Non-pigmented ciliary epithelial cell (primary cell): ENCODE measurements around the gene CTU2.

ENCODE experiments used
- DNase-seq: peaks from one replicate; pipeline ENCODE4 v3.0.0-alpha.2; 2010; ENCODE audit warnings: low read depth

Gene CTU2

DNA sequence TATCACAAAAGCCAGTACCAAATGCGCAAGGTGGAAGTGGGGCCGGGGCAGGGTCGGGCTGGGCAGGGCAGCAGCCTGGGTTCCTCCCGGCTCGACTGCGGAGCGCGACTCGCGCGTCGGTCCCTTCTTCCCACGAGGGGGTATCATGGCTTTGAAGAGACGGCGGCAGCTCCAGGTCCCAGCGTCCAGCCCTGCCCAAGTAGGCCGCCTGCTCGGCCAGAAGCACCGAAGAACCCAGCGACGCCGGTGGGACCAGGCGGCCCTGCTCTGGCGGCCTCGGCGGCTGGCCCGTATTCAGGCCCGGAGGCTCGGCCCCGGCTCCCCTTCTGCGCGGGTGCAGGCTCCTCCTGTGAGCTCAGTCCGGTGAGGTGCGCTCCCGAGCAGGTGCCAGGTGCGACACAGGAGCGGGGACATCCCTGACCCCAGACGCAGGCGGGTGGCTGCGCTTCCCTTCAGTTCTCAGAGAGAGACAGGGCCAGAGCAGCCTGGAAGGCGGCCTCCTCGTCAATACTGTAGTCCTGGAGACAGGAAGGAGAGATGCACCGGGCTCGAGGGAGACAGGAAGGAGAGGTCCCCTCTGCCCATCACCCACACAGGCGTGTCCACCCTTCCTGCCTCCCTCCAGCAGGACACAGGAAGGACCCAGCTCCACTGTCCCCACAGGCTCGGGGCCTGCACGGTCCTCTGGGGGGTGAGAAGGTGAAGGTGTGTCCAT lies 9.0 kb upstream of the CTU2 start:
- no peak for DNase-seq

DNA sequence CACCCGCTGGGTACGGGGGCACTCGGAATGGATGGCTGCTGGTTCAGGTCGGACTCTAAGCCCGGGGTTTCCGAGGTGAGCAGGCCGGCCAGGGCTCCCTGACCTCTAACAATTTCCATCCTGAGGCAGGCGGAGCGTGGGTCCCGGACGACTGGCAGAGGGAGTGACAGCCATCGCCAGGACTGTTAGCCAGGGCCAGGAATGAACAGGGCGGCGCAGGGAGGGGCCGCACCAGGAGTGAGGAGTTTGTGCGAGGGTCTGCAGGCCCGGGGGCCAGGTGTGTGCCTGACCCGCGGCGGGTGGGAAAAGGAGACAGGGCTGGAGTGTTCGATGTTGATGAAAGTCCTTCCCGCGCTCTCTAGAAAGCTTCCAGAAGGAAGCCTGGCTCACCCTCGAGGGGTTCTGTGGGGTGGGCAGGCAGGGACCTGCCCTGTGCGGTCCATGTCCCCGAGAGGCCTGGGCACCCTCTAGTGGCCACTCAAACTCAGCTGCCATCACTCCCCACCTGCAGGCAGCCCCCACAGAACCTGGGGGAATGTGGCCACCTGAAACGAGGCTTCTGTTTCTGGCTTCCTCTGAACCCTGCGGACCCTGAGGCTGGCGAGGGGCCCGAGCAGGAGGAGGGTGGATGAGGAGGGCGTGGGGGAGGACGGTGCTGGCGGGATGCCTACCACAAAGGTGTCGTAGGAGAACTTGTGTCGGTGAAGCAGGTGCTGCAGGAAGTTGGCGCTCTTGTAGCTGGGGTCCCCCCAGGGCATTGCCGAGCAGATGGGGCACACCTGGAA lies 8.3 kb upstream of the CTU2 start:
- DNase-seq: no peak

GRCh38 chr16:88698646-88699045 lies 7.7 kb upstream of the CTU2 start:
- DNase-seq: no peak

DNA sequence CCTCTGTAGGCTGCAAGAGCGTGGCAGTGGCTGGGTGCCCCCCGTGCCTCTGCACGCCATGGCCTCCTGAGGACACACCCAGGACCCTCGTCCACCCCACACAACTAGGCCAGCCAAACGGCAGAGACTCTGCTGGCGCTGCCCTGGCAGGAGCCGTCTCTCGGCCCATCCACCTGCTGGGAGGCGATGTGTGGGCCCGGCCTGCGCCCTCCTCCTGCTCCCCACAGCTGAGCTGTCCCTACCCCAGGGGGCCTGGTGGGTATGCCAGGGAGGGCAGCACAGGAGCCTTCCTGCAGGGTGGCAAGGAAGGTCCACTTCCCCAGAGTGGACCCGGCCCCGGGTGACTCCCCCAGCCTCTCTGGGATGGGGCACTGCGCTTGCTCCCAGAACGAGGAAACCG lies 7.1 kb upstream of the CTU2 start:
- DNase-seq: no peak

- no peak for DNase-seq
Observed at GRCh38 chr16:88700322-88700635, 6.0 kb upstream of the CTU2 start.

DNA sequence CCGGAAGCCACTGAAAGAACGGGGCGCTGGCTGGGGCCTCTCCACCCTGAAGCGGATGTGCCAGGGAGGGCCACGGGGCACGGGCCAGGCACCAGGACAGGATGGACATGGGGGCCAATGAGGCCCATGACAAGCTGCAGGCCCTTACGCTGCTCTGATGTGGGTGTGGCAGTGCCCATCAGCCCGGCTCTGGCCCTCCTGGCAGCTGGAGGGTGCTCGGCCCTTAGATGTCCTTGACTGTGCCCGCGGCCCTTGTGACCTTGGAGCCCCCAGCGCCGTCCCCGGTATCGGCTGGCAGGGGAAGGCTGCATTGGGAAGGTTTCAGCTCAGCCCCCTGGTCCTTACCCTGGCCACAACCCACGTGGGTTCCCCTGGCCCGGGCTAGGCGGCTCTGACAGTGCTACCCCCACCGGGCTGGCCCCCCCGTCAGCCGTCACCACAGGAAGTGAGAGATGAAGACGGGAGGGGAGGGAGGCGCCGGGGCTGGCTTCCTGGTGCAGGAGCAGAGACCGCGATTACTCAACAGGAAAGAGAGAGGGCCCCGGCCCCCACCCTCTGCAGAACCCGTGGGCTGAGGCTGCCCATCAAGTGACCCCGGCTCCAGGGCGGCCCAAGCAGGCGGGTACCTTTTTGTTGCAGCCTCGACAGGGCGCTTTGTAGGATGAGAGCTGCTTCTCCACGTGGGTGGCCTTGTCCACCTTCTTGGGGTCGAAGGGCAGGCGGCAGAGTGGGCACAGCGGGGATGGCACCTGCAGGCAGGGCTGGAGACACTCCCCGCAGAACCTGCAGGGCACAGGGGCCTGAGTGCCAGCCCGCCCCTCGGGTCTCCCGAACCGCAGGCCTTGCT lies 5.4 kb upstream of the CTU2 start:
- DNase-seq: peak; percentile 71

DNA sequence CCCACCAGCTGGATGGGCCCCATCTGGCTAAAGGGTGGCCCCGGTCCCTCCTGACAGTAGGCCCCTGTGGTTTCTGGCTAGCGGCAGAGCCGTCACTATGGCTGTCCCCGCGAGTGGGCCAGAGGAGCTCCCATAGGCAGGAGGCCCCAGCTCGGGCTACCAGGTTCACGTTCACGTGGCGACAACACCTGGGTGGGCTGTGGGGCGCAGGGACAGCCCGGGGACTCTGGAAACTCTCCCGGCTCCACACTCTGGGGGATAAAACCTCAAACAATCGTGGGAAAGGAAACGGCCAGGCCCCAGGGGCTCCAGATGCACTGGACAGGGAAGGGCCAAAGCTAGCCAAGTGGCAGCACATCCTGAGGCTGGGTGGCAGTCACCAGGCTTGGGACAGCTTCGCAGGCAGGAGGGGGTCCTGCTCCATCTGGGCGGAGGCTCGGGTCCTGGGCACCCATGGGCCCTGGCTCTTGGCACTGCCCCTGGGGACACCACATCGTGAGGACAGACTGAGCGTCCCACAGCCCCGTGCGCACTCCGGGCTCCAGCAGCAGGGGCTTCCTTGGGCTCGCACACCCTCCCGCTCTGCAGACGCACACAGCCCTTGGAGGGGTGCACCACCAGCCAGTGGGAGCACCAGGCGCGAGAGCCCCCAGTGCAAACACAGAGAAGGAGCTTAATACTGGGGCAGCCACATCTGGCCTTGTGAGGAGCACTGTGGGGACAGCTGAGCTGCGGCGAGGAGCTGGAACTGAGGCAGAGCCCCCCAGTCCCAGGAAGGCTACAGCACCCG lies 4.5 kb upstream of the CTU2 start:
- DNase-seq: no peak

DNA sequence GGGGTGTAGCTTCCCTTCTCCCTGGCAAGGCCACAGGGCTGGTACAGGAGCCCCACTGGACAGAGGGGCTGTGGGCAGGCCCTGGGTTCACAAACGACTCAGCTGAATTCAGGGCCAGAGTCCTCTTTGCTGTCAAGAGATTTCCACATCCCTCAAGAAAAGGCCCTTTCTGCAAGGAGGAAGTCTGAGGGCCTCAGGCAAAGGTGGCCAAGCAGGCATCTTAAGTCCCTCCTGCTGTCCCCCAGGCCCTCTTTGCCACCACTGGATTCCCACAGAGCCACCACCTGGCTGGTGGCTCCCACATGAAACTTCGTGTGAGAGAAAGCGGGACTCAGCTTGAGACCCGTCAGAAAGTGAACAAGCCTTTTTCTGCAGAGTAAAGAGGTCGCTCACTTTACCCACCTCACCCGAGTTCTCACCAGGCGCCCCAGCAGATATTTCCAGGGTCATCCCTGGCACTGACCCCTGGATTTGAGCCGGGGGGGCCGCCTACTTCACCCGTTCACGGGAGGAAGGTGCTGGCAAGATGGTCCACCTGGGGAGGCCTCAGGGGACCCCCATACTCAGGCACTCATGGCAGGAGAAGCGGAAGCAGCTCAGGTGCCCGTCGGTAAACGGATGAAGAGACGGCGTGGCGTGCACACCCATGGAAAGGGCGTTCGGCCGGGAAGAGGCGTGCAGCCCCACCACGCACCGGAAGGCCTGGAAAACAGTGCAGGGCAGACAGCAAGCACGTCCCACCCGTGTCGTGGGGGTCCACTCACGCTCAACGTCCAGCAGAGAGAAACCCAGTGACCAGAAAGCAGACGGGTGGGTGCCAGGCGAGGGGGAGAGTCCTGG lies 3.7 kb upstream of the CTU2 start:
- no peak for DNase-seq

GRCh38 chr16:88703486-88704309 lies 2.6 kb upstream of the CTU2 start:
- no peak for DNase-seq

DNA sequence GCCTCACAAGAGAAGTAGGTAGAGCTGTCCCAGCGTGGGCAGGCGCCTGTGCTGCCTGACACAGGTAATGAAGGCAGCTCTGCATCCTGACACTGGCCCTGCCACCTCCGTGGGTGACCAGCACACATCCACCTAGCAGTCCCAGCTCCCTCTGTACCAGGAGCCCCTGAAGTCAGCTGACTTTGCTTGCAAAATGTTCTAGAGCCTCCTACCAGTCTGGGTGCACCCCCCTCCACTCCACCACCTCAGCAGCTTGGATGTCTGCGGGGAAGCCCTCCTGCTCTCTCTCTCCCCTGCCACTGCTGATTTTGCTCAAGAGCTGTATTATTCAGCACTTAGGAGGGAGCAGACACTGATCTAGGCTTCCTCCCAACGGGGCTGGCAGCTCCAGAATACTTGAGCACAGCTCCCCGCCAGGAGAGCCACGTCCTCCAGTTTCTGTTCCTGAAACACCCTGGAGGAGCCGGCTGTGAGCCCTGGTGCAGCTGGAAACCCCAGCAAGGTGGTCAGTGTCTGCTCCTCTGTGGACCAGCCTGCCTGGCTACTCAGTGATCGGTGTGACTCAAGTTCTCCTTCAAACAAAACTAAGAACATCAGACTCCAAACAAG lies 1.1 kb upstream of the CTU2 start:
- DNase-seq: no peak

- DNase-seq: no peak
Observed at GRCh38 chr16:88705801-88706228, 488 bp upstream of the CTU2 start.

DNA sequence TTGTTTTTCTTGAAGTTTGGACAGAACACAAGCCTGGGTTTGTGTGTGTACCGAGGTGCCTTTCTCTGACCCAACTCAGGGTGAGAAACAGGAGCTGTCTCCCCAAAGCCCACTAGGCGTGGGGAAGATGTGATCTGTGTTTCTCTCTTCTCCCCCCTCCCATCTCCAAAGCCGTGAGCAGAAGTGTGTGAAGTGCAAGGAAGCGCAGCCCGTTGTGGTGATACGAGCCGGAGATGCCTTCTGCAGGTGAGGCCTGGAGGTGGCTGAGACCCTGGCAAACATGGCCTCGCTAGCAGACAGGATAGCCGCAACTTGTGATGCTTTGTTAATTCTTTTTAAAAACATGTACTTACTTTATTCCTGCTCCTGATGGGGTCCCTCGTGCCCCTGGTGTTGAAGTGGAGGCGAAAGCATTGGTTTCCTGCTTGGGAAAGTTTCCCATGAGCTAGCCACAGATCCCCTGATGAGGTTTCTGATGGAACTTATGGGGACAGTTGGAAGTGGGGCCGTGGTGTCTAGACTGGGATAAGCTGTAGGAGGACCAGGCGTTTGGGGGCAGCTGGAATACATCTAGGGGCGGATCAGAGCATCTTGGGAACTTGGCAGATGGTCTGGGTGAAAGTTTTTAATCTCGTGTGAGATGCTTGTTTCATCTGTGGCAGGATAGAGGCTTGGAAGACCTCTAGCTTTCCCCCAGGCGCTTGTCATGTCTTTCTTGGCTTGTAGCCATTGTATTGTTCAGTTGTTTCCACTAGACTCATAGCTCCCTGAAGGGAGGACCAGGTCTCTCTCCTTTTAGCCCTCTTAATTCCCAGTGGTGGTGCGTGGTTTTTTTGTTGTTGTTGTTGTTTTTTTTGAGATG lies 893 bp downstream of the CTU2 start:
- DNase-seq: no peak

GRCh38 chr16:88710556-88710955 lies 4.3 kb downstream of the CTU2 start:
- no peak for DNase-seq

DNA sequence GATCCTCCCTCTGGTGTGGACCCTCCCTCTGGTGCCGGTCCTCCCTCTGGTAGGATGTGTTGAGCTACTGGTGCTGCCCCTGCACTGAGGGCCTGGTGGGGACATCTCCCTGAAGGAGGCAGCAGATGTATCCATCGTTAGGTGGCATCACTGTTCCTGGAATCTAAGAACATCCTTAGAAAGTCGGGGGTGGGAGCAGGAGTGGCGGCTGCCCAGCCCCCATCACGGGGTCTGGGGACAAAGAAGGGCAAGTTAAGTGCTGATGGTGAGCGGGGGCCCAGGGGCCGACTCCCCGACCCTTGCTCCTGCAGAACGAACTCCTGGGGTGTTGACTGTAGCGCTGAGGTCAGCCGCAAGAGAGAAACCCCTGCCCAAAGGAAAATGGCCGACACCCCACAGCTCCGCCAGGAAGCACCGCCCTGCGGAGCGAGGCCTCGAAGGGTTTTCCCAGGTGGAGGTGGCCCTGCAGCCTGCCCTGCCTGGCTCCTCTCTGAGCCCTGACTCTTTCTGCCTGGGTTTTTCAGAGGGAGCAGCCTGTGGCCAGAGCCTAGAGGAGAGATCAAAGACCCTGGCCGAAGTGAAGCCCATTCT lies 5.5 kb downstream of the CTU2 start:
- DNase-seq: no peak

- DNase-seq: no peak
Observed at GRCh38 chr16:88712362-88712979, 6.2 kb downstream of the CTU2 start.

DNA sequence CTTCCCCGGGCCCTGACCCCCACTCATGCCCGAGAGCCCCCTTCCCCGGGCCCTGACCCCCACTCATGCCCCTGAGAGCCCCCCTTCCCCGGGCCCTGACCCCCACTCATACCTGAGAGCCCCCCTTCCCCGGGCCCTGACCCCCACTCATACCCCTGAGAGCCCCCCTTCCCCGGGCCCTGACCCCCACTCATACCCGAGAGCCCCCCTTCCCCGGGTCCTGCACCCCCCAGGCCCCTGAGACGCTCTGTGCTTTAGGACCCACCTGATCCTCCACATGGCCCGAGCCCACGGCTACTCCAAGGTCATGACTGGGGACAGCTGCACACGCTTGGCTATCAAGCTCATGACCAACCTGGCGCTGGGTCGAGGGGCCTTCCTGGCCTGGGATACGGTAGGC lies 6.8 kb downstream of the CTU2 start:
- no peak for DNase-seq

DNA sequence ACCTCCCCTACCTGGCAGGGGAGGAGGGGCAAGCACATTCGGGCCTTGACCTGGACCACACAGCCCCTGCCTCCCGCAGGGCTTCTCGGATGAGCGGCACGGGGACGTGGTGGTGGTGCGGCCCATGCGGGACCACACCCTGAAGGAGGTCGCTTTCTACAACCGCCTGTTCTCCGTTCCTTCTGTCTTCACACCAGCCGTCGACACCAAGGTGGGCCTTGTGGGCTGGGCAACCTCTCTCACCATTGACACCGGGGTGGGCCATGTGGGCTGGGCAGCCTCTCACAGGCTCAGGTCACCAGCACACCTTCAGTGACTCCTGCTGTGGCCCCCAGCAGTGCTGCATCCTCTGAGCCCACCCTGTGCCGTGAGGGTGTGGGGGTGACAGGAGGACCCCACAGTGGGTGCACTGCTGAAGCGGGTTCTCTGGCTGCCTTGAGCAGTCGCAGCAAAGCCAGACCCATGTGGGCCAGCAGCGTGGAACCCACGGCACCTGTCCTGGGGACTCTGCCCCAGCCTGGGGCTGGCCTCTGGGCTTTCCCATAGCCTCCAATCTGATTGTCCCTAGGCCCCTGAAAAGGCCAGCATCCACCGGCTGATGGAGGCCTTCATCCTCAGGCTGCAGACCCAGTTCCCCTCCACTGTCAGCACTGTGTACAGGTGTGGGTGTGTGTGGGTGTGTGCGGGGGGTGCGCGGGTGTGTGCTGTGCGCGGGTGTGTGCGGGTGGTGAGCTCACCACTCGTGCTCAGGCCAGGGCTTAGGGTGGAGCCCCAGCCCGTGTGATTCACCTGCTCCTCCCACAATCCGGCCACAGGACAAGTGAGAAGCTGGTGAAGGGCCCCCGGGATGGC lies 7.5 kb downstream of the CTU2 start:
- no peak for DNase-seq
